DOHH2 (cell line): Measurements from ENCODE around the gene PRKD2.

Experiments
- CTCF ChIP-seq: fragments of 200-600 bp; sonication (generic); IDR thresholded peaks from one replicate; pipeline ENCODE4 v1.5.1; 2014; ENCODE audit warnings: antibody characterized with exemption, mild to moderate bottlenecking, low read depth, low read length; ENCODE audit not compliant: poor library complexity, severe bottlenecking
- EZH2phosphoT487 ChIP-seq: fragments of 200-600 bp; sonication (generic); IDR thresholded peaks from 2 replicates; pipeline ENCODE4 v1.6.1; 2017; ENCODE audit warnings: borderline replicate concordance, mild to moderate bottlenecking, antibody characterized with exemption, low read length, moderate library complexity, mixed read lengths

- TF ChIP-seq CTCF (no peak), EZH2phosphoT487 (no peak)
Measured at GRCh38 chr19:46713781-46714443, 3.0 kb downstream of the PRKD2 start.
